ENCODE measurements around the gene COX6A2. TPM values are rescaled to one million over a fixed set of nuclear protein-coding genes. Genes with fewer than 3 reads are reported as not detected.

The COX6A2 gene
- total RNA-seq, 2 donors from 2014 or later: not detected

GRCh38 chr16:31412750-31413149, 15.4 kb downstream of the COX6A2 start:
- no peaks in the 10 kb centered on the region for H3K27me3 ChIP-seq (replicated peaks; ENCODE audit: insufficient read depth)
- ATAC-seq (ENCODE audit: insufficient number of reproducible peaks, low FRiP score, low read depth) (no peak), DNase-seq (ENCODE audit: low spot score) (no peak)
- TF ChIP-seq CTCF (IDR thresholded peaks at IDR 0.05): no peak
- H3K4me3 ChIP-seq: no peak overlapping the region
- H3K4me1 ChIP-seq (ENCODE audit: control insufficient read depth in 1 of 2, low read depth in 2 of 2): no peaks in the 10 kb centered on the region
- H3K36me3 ChIP-seq: no peaks in the 10 kb centered on the region
- no peaks in the 10 kb centered on the region for H3K9me3 ChIP-seq
- no peak overlapping the region for H3K27ac ChIP-seq

- no peaks in the 10 kb centered on the region for H3K36me3 ChIP-seq
- TF ChIP-seq CTCF (IDR thresholded peaks at IDR 0.05): no peak
- ATAC-seq (ENCODE audit: insufficient number of reproducible peaks, low FRiP score, low read depth): no peak
- no peaks in the 10 kb centered on the region for H3K27me3 ChIP-seq (replicated peaks; ENCODE audit: insufficient read depth)
- H3K27ac ChIP-seq: no peak overlapping the region
- no peaks in the 10 kb centered on the region for H3K9me3 ChIP-seq
- H3K4me1 ChIP-seq (ENCODE audit: control insufficient read depth in 1 of 2, low read depth in 2 of 2): no peaks in the 10 kb centered on the region
- DNase-seq (ENCODE audit: low spot score): no peak
- H3K4me3 ChIP-seq: no peak overlapping the region
Observed at GRCh38 chr16:31411024-31411844, 16.9 kb downstream of the COX6A2 start.

GRCh38 chr16:31410082-31410481, 18.1 kb downstream of the COX6A2 start:
- no peak overlapping the region for H3K27ac ChIP-seq
- no peaks in the 10 kb centered on the region for H3K9me3 ChIP-seq
- no peak overlapping the region for H3K4me3 ChIP-seq
- H3K27me3 ChIP-seq (replicated peaks; ENCODE audit: insufficient read depth): no peaks in the 10 kb centered on the region
- TF ChIP-seq CTCF (IDR thresholded peaks at IDR 0.05): no peak
- no peaks in the 10 kb centered on the region for H3K36me3 ChIP-seq
- no peaks in the 10 kb centered on the region for H3K4me1 ChIP-seq (ENCODE audit: control insufficient read depth in 1 of 2, low read depth in 2 of 2)
- DNase-seq (ENCODE audit: low spot score) (no peak), ATAC-seq (ENCODE audit: insufficient number of reproducible peaks, low FRiP score, low read depth) (no peak)

- Histone ChIP-seq H3K36me3 (no peaks in the 10 kb centered on the region), H3K27me3 (replicated peaks; ENCODE audit: insufficient read depth) (no peaks in the 10 kb centered on the region), H3K4me1 (ENCODE audit: control insufficient read depth in 1 of 2, low read depth in 2 of 2) (no peaks in the 10 kb centered on the region), H3K27ac (no peak overlapping the region), H3K9me3 (no peaks in the 10 kb centered on the region), H3K4me3 (no peak overlapping the region)
- ATAC-seq (ENCODE audit: insufficient number of reproducible peaks, low FRiP score, low read depth) (no peak), DNase-seq (ENCODE audit: low spot score) (no peak)
- no peak for TF ChIP-seq CTCF (IDR thresholded peaks at IDR 0.05)
Observed at GRCh38 chr16:31409433-31409832, 18.7 kb downstream of the COX6A2 start.

- Histone ChIP-seq H3K4me3 (no peak overlapping the region), H3K36me3 (no peaks in the 10 kb centered on the region), H3K27me3 (replicated peaks; ENCODE audit: insufficient read depth) (no peaks in the 10 kb centered on the region), H3K9me3 (no peaks in the 10 kb centered on the region), H3K4me1 (ENCODE audit: control insufficient read depth in 1 of 2, low read depth in 2 of 2) (no peaks in the 10 kb centered on the region), H3K27ac (no peak overlapping the region)
- no peak for TF ChIP-seq CTCF (IDR thresholded peaks at IDR 0.05)
- DNase-seq (ENCODE audit: low spot score) (no peak), ATAC-seq (ENCODE audit: insufficient number of reproducible peaks, low FRiP score, low read depth) (no peak)
Observed at GRCh38 chr16:31407406-31407805, 20.8 kb downstream of the COX6A2 start.
